Measurements from ENCODE around the gene FAM241A.
"Not testable (repeated sequence)": the region's sequence is repeated elsewhere in the genome, so short reads cannot be mapped to it uniquely, and the experiment has no call there.

Gene FAM241A

DNA sequence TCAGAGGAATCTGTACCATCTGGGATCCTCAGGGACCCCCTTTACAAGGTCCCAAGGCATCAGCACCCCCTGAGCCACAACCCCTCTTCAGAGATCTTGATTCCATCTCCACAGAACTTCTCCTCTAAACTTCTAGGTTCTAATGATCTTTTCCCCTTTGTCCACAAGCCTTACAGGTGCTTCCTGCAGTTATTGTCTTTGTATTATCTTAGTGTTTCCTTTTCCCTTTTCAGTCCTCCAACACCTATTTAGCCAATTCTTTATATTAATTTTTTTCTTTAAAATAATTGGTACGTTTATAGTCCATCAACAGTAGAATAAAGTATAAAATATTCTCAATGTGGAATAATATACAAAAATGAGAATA, 35.2 kb upstream of the FAM241A start:
- no CpG with 5 or more reads among the region's 1 CpG for WGBS (ENCODE audit: insufficient coverage)
- peak in 1 of 3 donors; percentile 8 for DNase-seq
- H3K4me3 ChIP-seq (ENCODE audit: control insufficient read depth in 1 of 7, extremely low read depth in 1 of 7, insufficient read depth in 4 of 7, low read depth in 2 of 7, low read length in 6 of 7), result peak overlapping the region in 2 of 7 experiments; percentile 23 to 27
- no peaks in the 10 kb centered on the region for H3K36me3 ChIP-seq (ENCODE audit: control insufficient read depth in 4 of 4, insufficient read depth in 4 of 4, low read length in 3 of 4)
- ChIA-PET POLR2A (no interaction called here), CTCF (interaction anchor here (2.2 kb wide), 1 partner anchor 11 kb away, joined by 7 read pairs; no protein-coding TSS in a partner anchor)
- no peak overlapping the region for H3K27ac ChIP-seq (ENCODE audit: insufficient read depth in 1 of 2, low read depth in 1 of 2, low read length in 2 of 2, poor library complexity in 1 of 2, severe bottlenecking in 2 of 2)
- H3K27me3 ChIP-seq (replicated peaks in 2 of 5; ENCODE audit: control insufficient read depth in 4 of 5, insufficient read depth in 5 of 5, low read length in 4 of 5), result no peaks in the 10 kb centered on the region
- H3K4me1 ChIP-seq (ENCODE audit: control extremely low read depth in 1 of 4, control insufficient read depth in 4 of 4, insufficient read depth in 4 of 4, low read length in 3 of 4), result peaks cover 5 to 18% (median 8%) of the 10 kb centered on the region in 4 experiments
- no peaks in the 10 kb centered on the region for H3K9me3 ChIP-seq (ENCODE audit: control extremely low read depth in 1 of 5, control insufficient read depth in 4 of 5, insufficient read depth in 2 of 5, low read depth in 1 of 5, low read length in 4 of 5)

DNA sequence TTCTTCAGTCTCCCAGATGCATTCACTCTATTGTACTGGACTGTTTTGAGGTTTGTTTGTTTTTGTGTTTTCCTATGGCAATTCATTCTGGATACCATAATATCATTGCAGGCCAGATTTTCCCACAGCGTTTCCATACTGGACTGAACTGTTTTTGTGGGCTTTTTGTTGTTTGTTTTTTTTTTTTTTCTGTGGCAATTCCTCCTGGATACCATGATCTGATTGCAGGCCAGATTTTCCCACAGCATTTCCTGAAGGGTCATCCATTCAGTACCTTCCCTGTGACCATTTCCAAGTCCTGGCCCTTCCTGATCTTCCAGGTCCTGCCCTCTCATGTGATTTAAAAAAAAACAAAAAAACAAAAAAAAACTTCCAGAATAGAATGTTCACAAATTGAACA, 33.9 kb upstream of the FAM241A start:
- DNase-seq, result no peak
- POLR2A ChIA-PET, result no interaction called here
- Histone ChIP-seq H3K9me3 (ENCODE audit: control extremely low read depth in 1 of 5, control insufficient read depth in 4 of 5, insufficient read depth in 2 of 5, low read depth in 1 of 5, low read length in 4 of 5) (no peaks in the 10 kb centered on the region), H3K27ac (ENCODE audit: insufficient read depth in 1 of 2, low read depth in 1 of 2, low read length in 2 of 2, poor library complexity in 1 of 2, severe bottlenecking in 2 of 2) (no peak overlapping the region), H3K4me1 (ENCODE audit: control extremely low read depth in 1 of 4, control insufficient read depth in 4 of 4, insufficient read depth in 4 of 4, low read length in 3 of 4) (peaks cover 5 to 18% (median 8%) of the 10 kb centered on the region in 4 experiments), H3K27me3 (replicated peaks in 2 of 5; ENCODE audit: control insufficient read depth in 4 of 5, insufficient read depth in 5 of 5, low read length in 4 of 5) (no peaks in the 10 kb centered on the region), H3K36me3 (ENCODE audit: control insufficient read depth in 4 of 4, insufficient read depth in 4 of 4, low read length in 3 of 4) (no peaks in the 10 kb centered on the region), H3K4me3 (ENCODE audit: control insufficient read depth in 1 of 7, extremely low read depth in 1 of 7, insufficient read depth in 4 of 7, low read depth in 2 of 7, low read length in 6 of 7) (no peak overlapping the region)
- CTCF ChIA-PET, result no interaction called here
- WGBS (ENCODE audit: insufficient coverage), result no CpG with 5 or more reads among the region's 1 CpG

DNA sequence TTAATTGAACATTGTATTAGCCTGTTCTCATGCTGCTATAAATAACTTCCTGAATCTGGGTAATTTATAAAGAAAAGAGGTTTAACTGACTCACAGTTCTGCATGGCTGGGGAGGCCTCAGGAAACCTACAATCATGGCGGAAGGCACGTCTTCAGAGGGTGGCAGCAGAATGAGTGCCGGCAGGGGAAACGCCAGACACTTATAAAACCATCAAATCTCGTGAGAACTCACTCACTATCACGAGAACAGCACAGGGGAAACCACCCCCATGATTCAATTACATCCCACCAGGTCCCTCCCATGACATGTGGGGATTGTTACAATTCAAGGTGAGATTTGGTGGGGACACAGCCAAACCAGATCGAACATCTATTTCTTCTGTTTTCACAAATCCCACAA, 33.2 kb upstream of the FAM241A start:
- POLR2A ChIA-PET; H3K36me3 ChIP-seq (ENCODE audit: control insufficient read depth in 4 of 4, insufficient read depth in 4 of 4, low read length in 3 of 4); H3K4me3 ChIP-seq (ENCODE audit: control insufficient read depth in 1 of 7, extremely low read depth in 1 of 7, insufficient read depth in 4 of 7, low read depth in 2 of 7, low read length in 6 of 7); H3K27ac ChIP-seq (ENCODE audit: insufficient read depth in 1 of 2, low read depth in 1 of 2, low read length in 2 of 2, poor library complexity in 1 of 2, severe bottlenecking in 2 of 2); H3K9me3 ChIP-seq (ENCODE audit: control extremely low read depth in 1 of 5, control insufficient read depth in 4 of 5, insufficient read depth in 2 of 5, low read depth in 1 of 5, low read length in 4 of 5); H3K27me3 ChIP-seq (replicated peaks in 2 of 5; ENCODE audit: control insufficient read depth in 4 of 5, insufficient read depth in 5 of 5, low read length in 4 of 5); DNase-seq: not testable (repeated sequence)
- peaks cover 5 to 18% (median 8%) of the 10 kb centered on the region in 4 experiments for H3K4me1 ChIP-seq (ENCODE audit: control extremely low read depth in 1 of 4, control insufficient read depth in 4 of 4, insufficient read depth in 4 of 4, low read length in 3 of 4)
- CTCF ChIA-PET, result interaction anchor here (1.1 kb wide), 1 partner anchor 10 kb away, joined by 5 read pairs; no protein-coding TSS in a partner anchor
- WGBS (ENCODE audit: insufficient coverage), result 100% methylated on average over 2 of the region's 7 CpGs

DNA sequence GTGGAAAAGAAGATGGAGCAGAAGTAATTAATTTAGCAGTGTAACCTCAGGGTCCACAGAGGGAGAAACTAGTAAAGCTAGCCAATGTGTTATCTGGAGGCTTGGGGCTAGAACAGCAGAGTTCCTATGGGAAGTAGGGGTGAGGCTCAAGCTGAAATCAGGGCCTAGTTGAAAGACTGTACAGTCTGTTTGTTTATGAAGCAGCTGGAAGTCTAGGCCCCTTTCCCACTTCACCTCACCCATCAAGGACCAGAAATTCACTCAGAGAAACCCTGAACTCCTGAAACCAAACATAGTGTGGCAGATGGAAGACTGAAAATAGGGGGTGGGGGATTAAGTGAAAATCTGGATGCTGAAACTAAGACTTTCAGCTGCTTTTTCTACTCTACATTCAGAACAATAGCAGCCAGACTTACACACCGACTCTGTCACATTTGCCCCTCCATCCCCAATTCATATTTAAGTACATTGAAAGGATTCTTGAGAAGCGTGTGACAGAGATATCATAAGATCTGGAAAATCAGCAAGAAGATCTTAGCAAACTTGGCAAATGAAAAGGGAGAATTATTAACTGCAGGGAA, 32.6 kb upstream of the FAM241A start:
- H3K27ac ChIP-seq (ENCODE audit: insufficient read depth in 1 of 2, low read depth in 1 of 2, low read length in 2 of 2, poor library complexity in 1 of 2, severe bottlenecking in 2 of 2), result no peak overlapping the region
- no peaks in the 10 kb centered on the region for H3K27me3 ChIP-seq (replicated peaks in 2 of 5; ENCODE audit: control insufficient read depth in 4 of 5, insufficient read depth in 5 of 5, low read length in 4 of 5)
- H3K4me1 ChIP-seq (ENCODE audit: control extremely low read depth in 1 of 4, control insufficient read depth in 4 of 4, insufficient read depth in 4 of 4, low read length in 3 of 4), result peaks cover 5 to 18% (median 8%) of the 10 kb centered on the region in 4 experiments
- H3K4me3 ChIP-seq (ENCODE audit: control insufficient read depth in 1 of 7, extremely low read depth in 1 of 7, insufficient read depth in 4 of 7, low read depth in 2 of 7, low read length in 6 of 7), result no peak overlapping the region
- CTCF ChIA-PET, result interaction anchor here (1.1 kb wide), 1 partner anchor 11 kb away, joined by 5 read pairs; no protein-coding TSS in a partner anchor
- POLR2A ChIA-PET, result no interaction called here
- DNase-seq, result no peak
- H3K9me3 ChIP-seq (ENCODE audit: control extremely low read depth in 1 of 5, control insufficient read depth in 4 of 5, insufficient read depth in 2 of 5, low read depth in 1 of 5, low read length in 4 of 5), result no peaks in the 10 kb centered on the region
- WGBS (ENCODE audit: insufficient coverage), result 100% methylated on average over 2 of the region's 2 CpGs
- H3K36me3 ChIP-seq (ENCODE audit: control insufficient read depth in 4 of 4, insufficient read depth in 4 of 4, low read length in 3 of 4), result no peaks in the 10 kb centered on the region

DNA sequence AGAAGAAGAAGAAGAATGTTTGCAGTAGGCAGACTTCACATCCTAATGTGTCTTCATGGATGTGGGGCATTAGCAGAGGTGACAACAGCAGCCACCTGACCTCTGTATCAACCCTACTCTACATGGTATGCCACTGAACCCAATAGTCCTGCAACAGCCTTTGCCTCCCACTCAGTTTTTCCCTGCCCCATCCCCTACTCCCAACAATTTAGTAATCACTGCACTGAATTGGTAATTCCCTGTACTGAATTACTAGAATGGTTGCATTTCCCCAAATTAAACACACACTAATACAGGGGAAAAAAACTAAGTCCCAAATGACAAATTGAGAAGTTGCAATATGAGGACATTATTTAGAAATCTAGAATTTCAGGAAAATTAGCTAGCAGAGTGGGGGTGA, 31.4 kb upstream of the FAM241A start:
- Histone ChIP-seq H3K36me3 (ENCODE audit: control insufficient read depth in 4 of 4, insufficient read depth in 4 of 4, low read length in 3 of 4) (no peaks in the 10 kb centered on the region), H3K4me3 (ENCODE audit: control insufficient read depth in 1 of 7, extremely low read depth in 1 of 7, insufficient read depth in 4 of 7, low read depth in 2 of 7, low read length in 6 of 7) (no peak overlapping the region), H3K9me3 (ENCODE audit: control extremely low read depth in 1 of 5, control insufficient read depth in 4 of 5, insufficient read depth in 2 of 5, low read depth in 1 of 5, low read length in 4 of 5) (no peaks in the 10 kb centered on the region), H3K4me1 (ENCODE audit: control extremely low read depth in 1 of 4, control insufficient read depth in 4 of 4, insufficient read depth in 4 of 4, low read length in 3 of 4) (peaks cover 5 to 18% (median 8%) of the 10 kb centered on the region in 4 experiments), H3K27ac (ENCODE audit: insufficient read depth in 1 of 2, low read depth in 1 of 2, low read length in 2 of 2, poor library complexity in 1 of 2, severe bottlenecking in 2 of 2) (no peak overlapping the region), H3K27me3 (replicated peaks in 2 of 5; ENCODE audit: control insufficient read depth in 4 of 5, insufficient read depth in 5 of 5, low read length in 4 of 5) (no peaks in the 10 kb centered on the region)
- ChIA-PET CTCF (interaction anchor here (1.4 to 1.6 kb wide), 2 partner anchors 11 to 69 kb away, joined by 3 to 6 read pairs; no protein-coding TSS in a partner anchor), POLR2A (no interaction called here)
- DNase-seq, result no peak

DNA sequence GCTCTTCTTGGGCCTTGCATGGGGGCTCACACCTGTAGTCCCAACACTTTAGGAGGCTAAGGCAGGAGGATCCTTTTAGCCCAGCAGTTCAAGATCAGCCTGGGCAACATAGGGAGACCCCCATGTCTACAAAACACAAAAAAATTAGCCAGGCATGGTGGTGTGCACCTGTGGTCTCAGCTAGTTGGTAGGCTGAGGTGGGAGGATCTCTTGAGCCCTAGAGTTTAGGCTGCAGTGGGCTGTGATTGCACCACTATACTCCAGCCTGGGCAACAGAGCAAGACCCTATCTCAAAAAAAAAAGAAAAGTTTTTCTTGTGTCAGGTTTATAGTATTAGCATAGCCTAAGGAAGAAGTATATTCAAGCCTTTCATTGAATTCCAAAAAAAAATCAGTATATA, 30.8 kb upstream of the FAM241A start:
- H3K9me3 ChIP-seq (ENCODE audit: control extremely low read depth in 1 of 5, control insufficient read depth in 4 of 5, insufficient read depth in 2 of 5, low read depth in 1 of 5, low read length in 4 of 5), result no peaks in the 10 kb centered on the region
- H3K4me1 ChIP-seq (ENCODE audit: control extremely low read depth in 1 of 4, control insufficient read depth in 4 of 4, insufficient read depth in 4 of 4, low read length in 3 of 4), result peaks cover 5 to 15% (median 10%) of the 10 kb centered on the region in 4 experiments
- CTCF ChIA-PET, result interaction anchor here (1.4 to 1.6 kb wide), 2 partner anchors 11 to 69 kb away, joined by 3 to 6 read pairs; no protein-coding TSS in a partner anchor
- no peak overlapping the region for H3K27ac ChIP-seq (ENCODE audit: insufficient read depth in 1 of 2, low read depth in 1 of 2, low read length in 2 of 2, poor library complexity in 1 of 2, severe bottlenecking in 2 of 2)
- H3K36me3 ChIP-seq (ENCODE audit: control insufficient read depth in 4 of 4, insufficient read depth in 4 of 4, low read length in 3 of 4), result no peaks in the 10 kb centered on the region
- DNase-seq, result no peak
- POLR2A ChIA-PET, result no interaction called here
- H3K27me3 ChIP-seq (replicated peaks in 2 of 5; ENCODE audit: control insufficient read depth in 4 of 5, insufficient read depth in 5 of 5, low read length in 4 of 5), result no peaks in the 10 kb centered on the region
- H3K4me3 ChIP-seq (ENCODE audit: control insufficient read depth in 1 of 7, extremely low read depth in 1 of 7, insufficient read depth in 4 of 7, low read depth in 2 of 7, low read length in 6 of 7), result no peak overlapping the region

DNA sequence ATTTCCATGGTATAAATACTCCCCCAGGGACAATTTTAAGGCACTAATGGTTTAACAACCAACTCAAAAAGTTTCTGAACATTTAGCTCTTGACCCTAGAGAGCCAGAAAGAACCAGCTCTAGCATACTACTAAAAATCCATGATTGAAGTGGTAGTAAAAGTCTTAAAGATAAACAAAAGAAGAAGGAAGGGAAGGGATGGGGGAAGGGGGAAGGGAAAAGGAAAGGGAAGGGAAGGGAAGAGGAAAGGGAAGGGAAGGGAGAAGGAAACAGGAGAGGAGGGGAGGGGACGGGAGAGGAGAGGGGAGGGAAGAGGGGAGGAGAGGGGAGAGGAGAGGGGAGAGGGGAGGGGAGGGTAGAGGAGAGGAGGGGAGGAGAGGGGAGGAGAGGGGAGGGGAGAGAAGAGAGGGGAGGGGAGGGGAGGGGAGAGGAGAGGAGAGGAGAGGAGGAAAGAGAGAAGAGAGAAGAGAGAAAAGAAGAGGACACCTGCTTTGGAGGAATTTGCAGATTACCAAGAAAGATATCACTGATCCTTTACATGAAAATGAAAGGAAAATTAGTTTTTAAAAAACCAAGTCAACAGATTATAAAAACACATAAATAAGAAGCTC, 26.4 kb upstream of the FAM241A start:
- H3K4me1 ChIP-seq (ENCODE audit: control extremely low read depth in 1 of 4, control insufficient read depth in 4 of 4, insufficient read depth in 4 of 4, low read length in 3 of 4), result peaks cover 0 to 6% (median 1%) of the 10 kb centered on the region in 4 experiments
- H3K9me3 ChIP-seq (ENCODE audit: control extremely low read depth in 1 of 5, control insufficient read depth in 4 of 5, insufficient read depth in 2 of 5, low read depth in 1 of 5, low read length in 4 of 5), result no peaks in the 10 kb centered on the region
- H3K4me3 ChIP-seq (ENCODE audit: control insufficient read depth in 1 of 7, extremely low read depth in 1 of 7, insufficient read depth in 4 of 7, low read depth in 2 of 7, low read length in 6 of 7), result peak overlapping the region in 1 of 7 experiments; percentile 28
- DNase-seq, result no peak
- ChIA-PET POLR2A (no interaction called here), CTCF (interaction anchor here (0.9 kb wide), 1 partner anchor 10 kb away, joined by 3 read pairs; no protein-coding TSS in a partner anchor)
- H3K36me3 ChIP-seq (ENCODE audit: control insufficient read depth in 4 of 4, insufficient read depth in 4 of 4, low read length in 3 of 4), result no peaks in the 10 kb centered on the region
- no CpG with 5 or more reads among the region's 1 CpG for WGBS (ENCODE audit: insufficient coverage)
- H3K27me3 ChIP-seq (replicated peaks in 2 of 5; ENCODE audit: control insufficient read depth in 4 of 5, insufficient read depth in 5 of 5, low read length in 4 of 5), result no peaks in the 10 kb centered on the region
- H3K27ac ChIP-seq (ENCODE audit: insufficient read depth in 1 of 2, low read depth in 1 of 2, low read length in 2 of 2, poor library complexity in 1 of 2, severe bottlenecking in 2 of 2), result no peak overlapping the region
